Keratinocyte (primary cell): ENCODE data around the gene KRT34. TPM values are rescaled to one million over a fixed set of nuclear protein-coding genes. Genes with fewer than 3 reads are reported as not detected.
"Not testable (repeated sequence)": the region's sequence is repeated elsewhere in the genome, so short reads cannot be mapped to it uniquely, and the experiment has no call there.

Source experiments
- DNase-seq: peaks from one replicate; pipeline ENCODE4 v3.0.0-alpha.2; 2011; ENCODE audit warnings: low read depth, missing footprints, low spot score
- FAIRE-seq: peaks from 2 replicates; lab custom pipeline; 2011; peaks lifted over from hg19 to GRCh38; lab: Jason Lieb, UNC
- H2AFZ ChIP-seq: 2 replicates; pipeline ENCODE4 v1.6.0; 2012; ENCODE audit warnings: low read length, control low read depth, inconsistent platforms; ENCODE audit not compliant: control insufficient read depth
- H3K27ac ChIP-seq: 2 replicates; pipeline ENCODE4 v1.5.1; 2011; ENCODE audit warnings: low read length; ENCODE audit not compliant: control insufficient read depth, insufficient read depth
- H3K27me3 ChIP-seq: 3 replicates; pipeline ENCODE4 v1.6.0; 2011; ENCODE audit warnings: low read length; ENCODE audit not compliant: control insufficient read depth, insufficient read depth; ENCODE audit errors: extremely low read depth
- H3K36me3 ChIP-seq, 2 experiments: 2 replicates in 1 of 2; 3 replicates in 1 of 2; pipeline ENCODE4 v1.5.1; 2011; ENCODE audit warnings: low read length in 2 of 2, mild to moderate bottlenecking in 1 of 2; ENCODE audit not compliant: control insufficient read depth in 2 of 2, insufficient read depth in 2 of 2; ENCODE audit errors: extremely low read depth in 1 of 2
- H3K4me1 ChIP-seq: 3 replicates; pipeline ENCODE4 v1.5.1; 2011; ENCODE audit warnings: low read length; ENCODE audit not compliant: control insufficient read depth, insufficient read depth; ENCODE audit errors: extremely low read depth
- H3K4me2 ChIP-seq: 3 replicates; pipeline ENCODE4 v1.6.0; 2011; ENCODE audit warnings: low read depth, low read length; ENCODE audit not compliant: control insufficient read depth, insufficient read depth; ENCODE audit errors: extremely low read depth
- H3K4me3 ChIP-seq, 3 experiments: fragments of 200-600 bp in 1 of 3; sonication (generic) in 1 of 3; 2 replicates in 2 of 3; 3 replicates in 1 of 3; pipeline ENCODE4 v1.5.1; 2011 to 2016; ENCODE audit warnings: low read length in 3 of 3, mild to moderate bottlenecking in 3 of 3, control low read depth in 2 of 3, inconsistent platforms in 1 of 3, low read depth in 1 of 3, mixed read lengths in 1 of 3, mixed run types in 1 of 3, moderate library complexity in 1 of 3; ENCODE audit not compliant: control insufficient read depth in 2 of 3, insufficient read depth in 2 of 3; ENCODE audit errors: extremely low read depth in 1 of 3
- H3K79me2 ChIP-seq: 2 replicates; pipeline ENCODE4 v1.6.0; 2012; ENCODE audit warnings: low read length; ENCODE audit not compliant: control insufficient read depth, insufficient read depth
- H3K9ac ChIP-seq: 3 replicates; pipeline ENCODE4 v1.6.0; 2011; ENCODE audit warnings: low read length; ENCODE audit not compliant: control insufficient read depth, insufficient read depth; ENCODE audit errors: extremely low read depth
- H3K9me1 ChIP-seq: 3 replicates; pipeline ENCODE4 v1.6.0; 2011; ENCODE audit warnings: low read length; ENCODE audit not compliant: control insufficient read depth, insufficient read depth; ENCODE audit errors: extremely low read depth
- H3K9me3 ChIP-seq: 2 replicates; pipeline ENCODE4 v1.5.1; 2012; ENCODE audit warnings: low read depth, low read length; ENCODE audit not compliant: control insufficient read depth
- H4K20me1 ChIP-seq: 3 replicates; pipeline ENCODE4 v1.6.0; 2011; ENCODE audit warnings: low read length; ENCODE audit not compliant: control insufficient read depth, insufficient read depth; ENCODE audit errors: extremely low read depth
- EZH2 ChIP-seq: IDR thresholded peaks from one replicate; pipeline ENCODE4 v1.6.1; 2012; ENCODE audit warnings: inconsistent platforms, mild to moderate bottlenecking, low read length, moderate library complexity
- dilution Hi-C: fragments of 300-500 bp; cut with MboI; formaldehyde crosslinking; loops from one replicate; pipeline ENCODE4 v1.7.0; 2020; ENCODE audit warnings: low sequenced_read_pairs; ENCODE audit not compliant: extremely low pct_ligation_motif_present
- polyA plus RNA-seq, 5 experiments: library from polyadenylated mRNA; depleted of rRNA in 3 of 5; stranded (reverse) in 3 of 5; stranded (forward) in 1 of 5; unstranded in 1 of 5; fragments of >200 nt; gene quantifications; 1 replicate in 1 of 5; 2 replicates in 3 of 5; 3 replicates in 1 of 5; pipeline versions ENCODE4 v1.2.1 to v1.2.3, GENCODE V29; 2011 to 2012; ENCODE audit warnings: missing spikeins in 2 of 5, low read depth in 1 of 5, low replicate concordance in 1 of 5
- TF ChIP-seq, protein P1 (sequence below), 3 experiments: IDR thresholded peaks in 1 of 3; conservative IDR thresholded peaks in 1 of 3; optimal IDR thresholded peaks in 1 of 3; 2 replicates in 2 of 3; 3 replicates in 1 of 3; pipeline versions ENCODE3 to v1.5.1; 2011; ENCODE audit warnings: low read length in 3 of 3, mild to moderate bottlenecking in 3 of 3, moderate library complexity in 2 of 3, control low read depth in 1 of 3, inconsistent platforms in 1 of 3; ENCODE audit not compliant: insufficient read depth in 2 of 3; ENCODE audit errors: extremely low read depth in 1 of 3

The KRT34 gene
- polyA plus RNA-seq, 1 donor (not counting 4 experiments of a cell fraction or from before 2014, with no cell fraction given) = 4.8 TPM

DNA sequence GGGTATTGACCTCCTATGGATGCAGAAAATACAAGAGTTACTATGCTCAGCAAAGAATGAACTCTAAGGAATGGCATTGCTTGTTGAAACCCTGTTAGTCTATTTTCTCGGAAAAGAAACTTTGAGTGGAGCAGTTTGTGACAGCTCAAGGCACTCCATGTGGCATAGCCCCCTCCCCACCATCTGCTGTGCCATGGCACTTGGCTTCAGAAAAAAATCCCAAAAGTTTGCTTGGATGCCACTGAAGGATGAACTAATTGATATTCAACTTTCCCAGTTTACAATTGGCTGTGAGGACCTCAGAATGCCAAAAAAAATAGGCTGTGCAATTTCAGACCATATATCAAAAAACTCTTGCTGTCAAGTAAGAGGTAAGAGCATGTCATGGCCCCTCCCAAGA is 13.5 kb upstream of the KRT34 start:
- no peak for TF ChIP-seq EZH2
- TF ChIP-seq, protein P1, sequence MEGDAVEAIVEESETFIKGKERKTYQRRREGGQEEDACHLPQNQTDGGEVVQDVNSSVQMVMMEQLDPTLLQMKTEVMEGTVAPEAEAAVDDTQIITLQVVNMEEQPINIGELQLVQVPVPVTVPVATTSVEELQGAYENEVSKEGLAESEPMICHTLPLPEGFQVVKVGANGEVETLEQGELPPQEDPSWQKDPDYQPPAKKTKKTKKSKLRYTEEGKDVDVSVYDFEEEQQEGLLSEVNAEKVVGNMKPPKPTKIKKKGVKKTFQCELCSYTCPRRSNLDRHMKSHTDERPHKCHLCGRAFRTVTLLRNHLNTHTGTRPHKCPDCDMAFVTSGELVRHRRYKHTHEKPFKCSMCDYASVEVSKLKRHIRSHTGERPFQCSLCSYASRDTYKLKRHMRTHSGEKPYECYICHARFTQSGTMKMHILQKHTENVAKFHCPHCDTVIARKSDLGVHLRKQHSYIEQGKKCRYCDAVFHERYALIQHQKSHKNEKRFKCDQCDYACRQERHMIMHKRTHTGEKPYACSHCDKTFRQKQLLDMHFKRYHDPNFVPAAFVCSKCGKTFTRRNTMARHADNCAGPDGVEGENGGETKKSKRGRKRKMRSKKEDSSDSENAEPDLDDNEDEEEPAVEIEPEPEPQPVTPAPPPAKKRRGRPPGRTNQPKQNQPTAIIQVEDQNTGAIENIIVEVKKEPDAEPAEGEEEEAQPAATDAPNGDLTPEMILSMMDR (optimal IDR thresholded peaks at IDR 0.05 in 1 of 3, IDR thresholded peaks at IDR 0.05 in 1 of 3, conservative IDR thresholded peaks at IDR 0.05 in 1 of 3; ENCODE audit: extremely low read depth in 1 of 3, insufficient read depth in 2 of 3, low read length in 3 of 3) = no peak
- peak overlapping the region; percentile 95 for H3K27ac ChIP-seq

DNA sequence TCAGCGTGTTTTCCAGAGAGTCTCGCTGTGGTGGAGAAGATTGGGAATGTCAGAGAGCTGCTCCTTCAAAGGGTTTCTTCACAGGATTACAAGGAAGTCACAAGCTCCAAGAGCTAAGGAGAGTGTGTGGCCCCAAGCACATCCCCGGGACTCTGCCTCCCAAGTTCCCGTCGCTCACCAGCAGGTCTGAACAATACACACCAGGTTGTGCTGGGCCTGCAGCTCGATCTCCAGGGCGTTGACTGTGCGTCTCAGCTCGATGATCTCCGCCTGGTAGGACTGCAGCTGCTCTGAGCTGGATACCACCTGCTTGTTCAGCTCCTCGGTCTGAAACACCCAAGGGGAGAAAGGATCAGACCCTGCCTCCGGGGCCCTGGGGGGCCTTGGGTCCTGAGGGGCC is 12.9 kb upstream of the KRT34 start:
- peaks cover 11% of the 10 kb centered on the region for H3K79me2 ChIP-seq
- H3K9me1 ChIP-seq, H2AFZ ChIP-seq, H3K36me3 ChIP-seq, dilution Hi-C loops, H4K20me1 ChIP-seq, DNase-seq, H3K9me3 ChIP-seq, FAIRE-seq, H3K27me3 ChIP-seq: not testable (repeated sequence)
- peaks cover 60% of the 10 kb centered on the region for H3K4me1 ChIP-seq
- H3K9ac ChIP-seq = peak overlapping the region; percentile 51
- H3K27ac ChIP-seq = peak overlapping the region; percentile 95
- H3K4me2 ChIP-seq = peak overlapping the region; percentile 73
- peak overlapping the region in 1 of 3 experiments; percentile 8 for H3K4me3 ChIP-seq

More for the DNA sequence above, 13.5 kb upstream of the KRT34 start:
- Histone ChIP-seq H3K9me1 (no peaks in the 10 kb centered on the region), H3K27me3 (no peaks in the 10 kb centered on the region), H3K36me3 (peaks cover 0 to 1% of the 10 kb centered on the region in 2 experiments), H3K4me2 (peak overlapping the region; percentile 73), H2AFZ (no peak overlapping the region), H3K9ac (peak overlapping the region; percentile 51), H3K4me3 (peak overlapping the region; percentile 4 to 49 (median 23)), H3K79me2 (peaks cover 11% of the 10 kb centered on the region), H4K20me1 (no peaks in the 10 kb centered on the region), H3K4me1 (peaks cover 60% of the 10 kb centered on the region), H3K9me3 (no peaks in the 10 kb centered on the region)
- dilution Hi-C loops = no loop called here
- no peak for FAIRE-seq
- DNase-seq = no peak
